GM23338 (cell line): ENCODE results near the gene TRDN. TPM values are rescaled to one million over a fixed set of nuclear protein-coding genes. Genes with fewer than 3 reads are reported as not detected.

Source experiments
- ATAC-seq: fragments of 200-7000 bp; cut with Tn5 transposase; 3 replicates; pipeline ENCODE4 v1.9.1; 2020
- DNase-seq: peaks from one replicate; pipeline ENCODE4 v3.0.0-alpha.2; 2015; ENCODE audit warnings: low spot score
- H2AFZ ChIP-seq: fragments of 200-600 bp; sonication (generic); 2 replicates; pipeline ENCODE4 v1.8.0; 2016; ENCODE audit warnings: antibody characterized with exemption, mild to moderate bottlenecking, moderate library complexity
- H3F3A ChIP-seq: fragments of 200-600 bp; sonication (generic); replicated peaks from 2 replicates; pipeline ENCODE4 v1.8.0; 2017; ENCODE audit warnings: antibody characterized with exemption, mixed run types, low read depth
- H3K27ac ChIP-seq: fragments of 200-600 bp; sonication (generic); 2 replicates; pipeline ENCODE4 v1.6.1; 2016; ENCODE audit warnings: low read depth
- H3K27me3 ChIP-seq: fragments of 200-600 bp; sonication (generic); 2 replicates; pipeline ENCODE4 v1.8.0; 2016; ENCODE audit warnings: mild to moderate bottlenecking, mixed run types, moderate library complexity; ENCODE audit not compliant: insufficient read depth
- H3K36me3 ChIP-seq: fragments of 200-600 bp; sonication (generic); 2 replicates; pipeline ENCODE4 v1.8.0; 2016; ENCODE audit warnings: mild to moderate bottlenecking; ENCODE audit not compliant: insufficient read depth
- H3K4me1 ChIP-seq: fragments of 200-600 bp; sonication (generic); 2 replicates; pipeline ENCODE4 v1.8.0; 2016; ENCODE audit warnings: mild to moderate bottlenecking, moderate library complexity; ENCODE audit not compliant: insufficient read depth
- H3K4me2 ChIP-seq: fragments of 200-600 bp; sonication (generic); 2 replicates; pipeline ENCODE4 v1.7.1; 2017; ENCODE audit warnings: mixed run types
- H3K4me3 ChIP-seq: fragments of 200-600 bp; sonication (generic); 2 replicates; pipeline ENCODE4 v1.6.1; 2016; ENCODE audit warnings: mixed run types
- H3K79me2 ChIP-seq: fragments of 200-600 bp; sonication (generic); replicated peaks from 2 replicates; pipeline ENCODE4 v1.8.0; 2017; ENCODE audit warnings: mild to moderate bottlenecking; ENCODE audit not compliant: insufficient read depth
- H3K9me2 ChIP-seq: fragments of 200-600 bp; sonication (generic); 2 replicates; pipeline ENCODE4 v1.8.0; 2017; ENCODE audit not compliant: insufficient read depth
- H4K20me1 ChIP-seq: fragments of 200-600 bp; sonication (generic); replicated peaks from 2 replicates; pipeline ENCODE4 v1.8.0; 2017; ENCODE audit warnings: mild to moderate bottlenecking; ENCODE audit not compliant: insufficient read depth
- H3K27ac Mint-ChIP-seq: 2 replicates; pipeline ENCODE4 v1.8.0; 2020; ENCODE audit warnings: inconsistent platforms, mild to moderate bottlenecking, moderate library complexity, mixed read lengths
- H3K27me3 Mint-ChIP-seq: 3 replicates; pipeline ENCODE4 v1.8.0; 2022; ENCODE audit warnings: low read depth, mild to moderate bottlenecking, moderate library complexity, mixed read lengths, inconsistent platforms; ENCODE audit not compliant: insufficient read depth, poor library complexity
- H3K36me3 Mint-ChIP-seq: 3 replicates; pipeline ENCODE4 v1.8.0; 2021; ENCODE audit warnings: low read depth, mild to moderate bottlenecking, inconsistent platforms, moderate library complexity, mixed read lengths
- H3K4me1 Mint-ChIP-seq: 3 replicates; pipeline ENCODE4 v1.8.0; 2020; ENCODE audit warnings: mild to moderate bottlenecking, inconsistent platforms, mixed read lengths
- H3K4me3 Mint-ChIP-seq: 3 replicates; pipeline ENCODE4 v1.8.0; 2021; ENCODE audit warnings: moderate library complexity, mild to moderate bottlenecking, inconsistent platforms, mixed read lengths
- H3K9me3 Mint-ChIP-seq: 3 replicates; pipeline ENCODE4 v1.8.0; 2020; ENCODE audit warnings: moderate library complexity, mild to moderate bottlenecking, inconsistent platforms, mixed read lengths
- CREB1 ChIP-seq: fragments of 250-450 bp; sonication (Bioruptor Pico); IDR thresholded peaks from 2 replicates; pipeline ENCODE4 v1.5.0; 2020; ENCODE audit warnings: low read depth, mild to moderate bottlenecking, moderate library complexity
- EZH2 ChIP-seq: fragments of 200-600 bp; sonication (generic); IDR thresholded peaks from one replicate; pipeline ENCODE4 v1.8.0; 2017; ENCODE audit warnings: antibody characterized with exemption, mild to moderate bottlenecking, low read depth; ENCODE audit not compliant: unreplicated experiment
- EZH2phosphoT487 ChIP-seq: fragments of 200-600 bp; sonication (generic); IDR thresholded peaks from one replicate; pipeline ENCODE4 v1.8.1; 2018; ENCODE audit warnings: antibody characterized with exemption; ENCODE audit not compliant: unreplicated experiment
- JUNB ChIP-seq: IDR thresholded peaks from one replicate; pipeline ENCODE4 v1.6.1; 2016; ENCODE audit warnings: antibody characterized with exemption; ENCODE audit not compliant: unreplicated experiment
- NANOG ChIP-seq: IDR thresholded peaks from 2 replicates; pipeline ENCODE4 v1.6.1; 2016; ENCODE audit warnings: antibody characterized with exemption, borderline replicate concordance
- POLR2AphosphoS5 ChIP-seq: IDR thresholded peaks from 2 replicates; pipeline ENCODE4 v1.6.1; 2016; ENCODE audit warnings: antibody characterized with exemption, low read depth
- STAT1 ChIP-seq: IDR thresholded peaks from one replicate; pipeline ENCODE4 v1.6.1; 2016; ENCODE audit warnings: antibody characterized with exemption; ENCODE audit not compliant: unreplicated experiment
- ZNF114 ChIP-seq: fragments of 250-450 bp; sonication (Bioruptor Pico); IDR thresholded peaks from 2 replicates; pipeline ENCODE4 v1.5.0; 2020; ENCODE audit warnings: mild to moderate bottlenecking, moderate library complexity
- ZNF331 ChIP-seq: fragments of 250-450 bp; sonication (Bioruptor Pico); IDR thresholded peaks from 2 replicates; pipeline ENCODE4 v1.5.0; 2020; ENCODE audit warnings: low read depth, mild to moderate bottlenecking, moderate library complexity
- polyA plus RNA-seq: library from polyadenylated mRNA; unstranded; fragments of >200 nt; fragmentation: Nextera tagmentation; extraction: Ambion mirVana; gene quantifications from 2 replicates; pipeline ENCODE4 v1.2.1, GENCODE V29; 2016
- total RNA-seq: library from RNA; depleted of rRNA; stranded (reverse); fragments of >200 nt; shearing (Covaris generic); gene quantifications from 2 replicates; pipeline ENCODE4 v1.2.3, GENCODE V29; 2014
- TF ChIP-seq, protein P1 (sequence below): IDR thresholded peaks from 2 replicates; pipeline ENCODE4 v1.6.1; 2016; ENCODE audit warnings: antibody characterized with exemption
- TF ChIP-seq, protein P2 (sequence below): IDR thresholded peaks from one replicate; pipeline ENCODE4 v1.6.1; 2018; ENCODE audit warnings: antibody characterized with exemption; ENCODE audit not compliant: unreplicated experiment
- TF ChIP-seq, protein P3 (sequence below): fragments of 250-450 bp; sonication (Bioruptor Pico); IDR thresholded peaks from 2 replicates; pipeline ENCODE4 v1.5.0; 2020; ENCODE audit warnings: mild to moderate bottlenecking, moderate library complexity

Gene TRDN
- total and polyA plus RNA-seq, 2 experiments from 2014 or later, result 35.5 to 137 TPM

DNA sequence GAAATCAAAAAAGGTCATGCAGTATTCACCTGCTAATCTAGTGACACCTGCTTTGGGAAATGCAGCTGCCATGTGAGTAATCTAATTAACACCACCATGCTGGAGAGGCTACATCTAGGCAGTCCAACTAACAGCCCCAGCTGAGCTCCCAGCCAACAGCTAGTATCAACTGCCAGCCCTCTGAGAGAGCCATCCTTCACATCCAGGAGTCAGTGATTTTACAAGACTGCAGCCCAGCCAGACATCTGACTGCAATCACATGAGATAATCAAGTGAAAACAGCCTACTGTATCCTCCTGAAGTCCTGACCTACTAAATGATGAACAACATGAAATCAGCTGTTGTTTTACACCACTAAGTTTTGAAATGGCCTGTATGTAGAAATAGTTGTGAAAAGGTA, 298.4 kb downstream of the TRDN start (continued):
- TF ChIP-seq CREB1 (CRISPR knock-in tag), result no peak
- TF ChIP-seq ZNF331 (CRISPR knock-in tag), result no peak
- TF ChIP-seq EZH2, result no peak
- TF ChIP-seq, protein P1, sequence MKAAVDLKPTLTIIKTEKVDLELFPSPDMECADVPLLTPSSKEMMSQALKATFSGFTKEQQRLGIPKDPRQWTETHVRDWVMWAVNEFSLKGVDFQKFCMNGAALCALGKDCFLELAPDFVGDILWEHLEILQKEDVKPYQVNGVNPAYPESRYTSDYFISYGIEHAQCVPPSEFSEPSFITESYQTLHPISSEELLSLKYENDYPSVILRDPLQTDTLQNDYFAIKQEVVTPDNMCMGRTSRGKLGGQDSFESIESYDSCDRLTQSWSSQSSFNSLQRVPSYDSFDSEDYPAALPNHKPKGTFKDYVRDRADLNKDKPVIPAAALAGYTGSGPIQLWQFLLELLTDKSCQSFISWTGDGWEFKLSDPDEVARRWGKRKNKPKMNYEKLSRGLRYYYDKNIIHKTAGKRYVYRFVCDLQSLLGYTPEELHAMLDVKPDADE, result no peak
- no peak for TF ChIP-seq NANOG
- no peak for TF ChIP-seq POLR2AphosphoS5

DNA sequence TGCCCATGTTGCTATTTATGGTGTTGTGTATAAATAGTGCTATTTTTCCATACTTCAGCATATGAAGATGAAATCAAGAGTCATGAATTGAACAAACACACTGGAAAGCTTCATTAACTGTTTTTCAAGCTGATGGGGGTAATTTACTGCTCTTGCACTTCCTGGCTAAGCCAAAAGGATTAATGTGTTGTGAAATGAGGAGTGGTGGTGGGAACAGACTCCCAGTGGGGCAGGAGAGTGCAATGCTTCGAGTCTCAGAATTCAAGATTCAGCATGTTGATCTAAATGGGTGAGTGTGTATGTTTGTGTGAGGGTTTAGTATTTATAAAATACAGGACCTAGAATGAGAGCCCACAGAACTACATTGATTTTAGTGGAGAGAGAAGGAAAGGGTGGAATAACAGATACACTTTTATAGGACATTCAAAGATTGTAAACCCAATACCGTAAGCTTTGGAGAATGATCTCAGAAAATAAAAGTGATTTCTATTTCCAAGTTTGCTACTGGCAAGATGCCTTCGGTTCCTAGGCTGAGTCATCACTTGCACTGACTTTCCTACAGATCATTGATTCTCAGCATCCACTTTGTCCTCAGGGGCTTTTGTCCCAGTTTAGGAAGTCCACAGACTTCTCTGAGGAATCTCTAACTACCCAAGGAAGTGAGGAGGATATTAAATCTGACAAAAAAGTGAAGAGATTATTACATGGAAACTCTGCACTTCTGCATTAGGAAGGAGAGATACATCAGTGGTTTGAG, 303.6 kb downstream of the TRDN start:
- no peaks in the 10 kb centered on the region for H3K36me3 ChIP-seq
- peak overlapping the region; percentile 21; the same call in 1 of the 2 replicates for H2AFZ ChIP-seq
- Mint-ChIP-seq H3K4me1 (no peaks in the 10 kb centered on the region), H3K27ac (no peak overlapping the region), H3K27me3 (no peaks in the 10 kb centered on the region), H3K36me3 (no peaks in the 10 kb centered on the region), H3K9me3 (no peaks in the 10 kb centered on the region), H3K4me3 (no peak overlapping the region)
- no peak overlapping the region for H3K4me2 ChIP-seq
- no peak overlapping the region for H3K27ac ChIP-seq
- H3K4me3 ChIP-seq, result no peak overlapping the region
- H4K20me1 ChIP-seq, result no peaks in the 10 kb centered on the region
- ATAC-seq (no peak), DNase-seq (no peak)
- H3K4me1 ChIP-seq, result no peaks in the 10 kb centered on the region
- no peaks in the 10 kb centered on the region for H3K9me2 ChIP-seq
- H3K79me2 ChIP-seq, result no peaks in the 10 kb centered on the region
- H3F3A ChIP-seq, result no peaks in the 10 kb centered on the region
- H3K27me3 ChIP-seq, result no peaks in the 10 kb centered on the region
- TF ChIP-seq CREB1 (CRISPR knock-in tag), result no peak
- no peak for TF ChIP-seq EZH2phosphoT487
- no peak for TF ChIP-seq ZNF331 (CRISPR knock-in tag)
- TF ChIP-seq, protein P2, sequence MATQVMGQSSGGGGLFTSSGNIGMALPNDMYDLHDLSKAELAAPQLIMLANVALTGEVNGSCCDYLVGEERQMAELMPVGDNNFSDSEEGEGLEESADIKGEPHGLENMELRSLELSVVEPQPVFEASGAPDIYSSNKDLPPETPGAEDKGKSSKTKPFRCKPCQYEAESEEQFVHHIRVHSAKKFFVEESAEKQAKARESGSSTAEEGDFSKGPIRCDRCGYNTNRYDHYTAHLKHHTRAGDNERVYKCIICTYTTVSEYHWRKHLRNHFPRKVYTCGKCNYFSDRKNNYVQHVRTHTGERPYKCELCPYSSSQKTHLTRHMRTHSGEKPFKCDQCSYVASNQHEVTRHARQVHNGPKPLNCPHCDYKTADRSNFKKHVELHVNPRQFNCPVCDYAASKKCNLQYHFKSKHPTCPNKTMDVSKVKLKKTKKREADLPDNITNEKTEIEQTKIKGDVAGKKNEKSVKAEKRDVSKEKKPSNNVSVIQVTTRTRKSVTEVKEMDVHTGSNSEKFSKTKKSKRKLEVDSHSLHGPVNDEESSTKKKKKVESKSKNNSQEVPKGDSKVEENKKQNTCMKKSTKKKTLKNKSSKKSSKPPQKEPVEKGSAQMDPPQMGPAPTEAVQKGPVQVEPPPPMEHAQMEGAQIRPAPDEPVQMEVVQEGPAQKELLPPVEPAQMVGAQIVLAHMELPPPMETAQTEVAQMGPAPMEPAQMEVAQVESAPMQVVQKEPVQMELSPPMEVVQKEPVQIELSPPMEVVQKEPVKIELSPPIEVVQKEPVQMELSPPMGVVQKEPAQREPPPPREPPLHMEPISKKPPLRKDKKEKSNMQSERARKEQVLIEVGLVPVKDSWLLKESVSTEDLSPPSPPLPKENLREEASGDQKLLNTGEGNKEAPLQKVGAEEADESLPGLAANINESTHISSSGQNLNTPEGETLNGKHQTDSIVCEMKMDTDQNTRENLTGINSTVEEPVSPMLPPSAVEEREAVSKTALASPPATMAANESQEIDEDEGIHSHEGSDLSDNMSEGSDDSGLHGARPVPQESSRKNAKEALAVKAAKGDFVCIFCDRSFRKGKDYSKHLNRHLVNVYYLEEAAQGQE, result no peak
- no peak for TF ChIP-seq STAT1
- TF ChIP-seq, protein P1, result no peak
- no peak for TF ChIP-seq EZH2
- TF ChIP-seq ZNF114, result no peak
- TF ChIP-seq, protein P3, sequence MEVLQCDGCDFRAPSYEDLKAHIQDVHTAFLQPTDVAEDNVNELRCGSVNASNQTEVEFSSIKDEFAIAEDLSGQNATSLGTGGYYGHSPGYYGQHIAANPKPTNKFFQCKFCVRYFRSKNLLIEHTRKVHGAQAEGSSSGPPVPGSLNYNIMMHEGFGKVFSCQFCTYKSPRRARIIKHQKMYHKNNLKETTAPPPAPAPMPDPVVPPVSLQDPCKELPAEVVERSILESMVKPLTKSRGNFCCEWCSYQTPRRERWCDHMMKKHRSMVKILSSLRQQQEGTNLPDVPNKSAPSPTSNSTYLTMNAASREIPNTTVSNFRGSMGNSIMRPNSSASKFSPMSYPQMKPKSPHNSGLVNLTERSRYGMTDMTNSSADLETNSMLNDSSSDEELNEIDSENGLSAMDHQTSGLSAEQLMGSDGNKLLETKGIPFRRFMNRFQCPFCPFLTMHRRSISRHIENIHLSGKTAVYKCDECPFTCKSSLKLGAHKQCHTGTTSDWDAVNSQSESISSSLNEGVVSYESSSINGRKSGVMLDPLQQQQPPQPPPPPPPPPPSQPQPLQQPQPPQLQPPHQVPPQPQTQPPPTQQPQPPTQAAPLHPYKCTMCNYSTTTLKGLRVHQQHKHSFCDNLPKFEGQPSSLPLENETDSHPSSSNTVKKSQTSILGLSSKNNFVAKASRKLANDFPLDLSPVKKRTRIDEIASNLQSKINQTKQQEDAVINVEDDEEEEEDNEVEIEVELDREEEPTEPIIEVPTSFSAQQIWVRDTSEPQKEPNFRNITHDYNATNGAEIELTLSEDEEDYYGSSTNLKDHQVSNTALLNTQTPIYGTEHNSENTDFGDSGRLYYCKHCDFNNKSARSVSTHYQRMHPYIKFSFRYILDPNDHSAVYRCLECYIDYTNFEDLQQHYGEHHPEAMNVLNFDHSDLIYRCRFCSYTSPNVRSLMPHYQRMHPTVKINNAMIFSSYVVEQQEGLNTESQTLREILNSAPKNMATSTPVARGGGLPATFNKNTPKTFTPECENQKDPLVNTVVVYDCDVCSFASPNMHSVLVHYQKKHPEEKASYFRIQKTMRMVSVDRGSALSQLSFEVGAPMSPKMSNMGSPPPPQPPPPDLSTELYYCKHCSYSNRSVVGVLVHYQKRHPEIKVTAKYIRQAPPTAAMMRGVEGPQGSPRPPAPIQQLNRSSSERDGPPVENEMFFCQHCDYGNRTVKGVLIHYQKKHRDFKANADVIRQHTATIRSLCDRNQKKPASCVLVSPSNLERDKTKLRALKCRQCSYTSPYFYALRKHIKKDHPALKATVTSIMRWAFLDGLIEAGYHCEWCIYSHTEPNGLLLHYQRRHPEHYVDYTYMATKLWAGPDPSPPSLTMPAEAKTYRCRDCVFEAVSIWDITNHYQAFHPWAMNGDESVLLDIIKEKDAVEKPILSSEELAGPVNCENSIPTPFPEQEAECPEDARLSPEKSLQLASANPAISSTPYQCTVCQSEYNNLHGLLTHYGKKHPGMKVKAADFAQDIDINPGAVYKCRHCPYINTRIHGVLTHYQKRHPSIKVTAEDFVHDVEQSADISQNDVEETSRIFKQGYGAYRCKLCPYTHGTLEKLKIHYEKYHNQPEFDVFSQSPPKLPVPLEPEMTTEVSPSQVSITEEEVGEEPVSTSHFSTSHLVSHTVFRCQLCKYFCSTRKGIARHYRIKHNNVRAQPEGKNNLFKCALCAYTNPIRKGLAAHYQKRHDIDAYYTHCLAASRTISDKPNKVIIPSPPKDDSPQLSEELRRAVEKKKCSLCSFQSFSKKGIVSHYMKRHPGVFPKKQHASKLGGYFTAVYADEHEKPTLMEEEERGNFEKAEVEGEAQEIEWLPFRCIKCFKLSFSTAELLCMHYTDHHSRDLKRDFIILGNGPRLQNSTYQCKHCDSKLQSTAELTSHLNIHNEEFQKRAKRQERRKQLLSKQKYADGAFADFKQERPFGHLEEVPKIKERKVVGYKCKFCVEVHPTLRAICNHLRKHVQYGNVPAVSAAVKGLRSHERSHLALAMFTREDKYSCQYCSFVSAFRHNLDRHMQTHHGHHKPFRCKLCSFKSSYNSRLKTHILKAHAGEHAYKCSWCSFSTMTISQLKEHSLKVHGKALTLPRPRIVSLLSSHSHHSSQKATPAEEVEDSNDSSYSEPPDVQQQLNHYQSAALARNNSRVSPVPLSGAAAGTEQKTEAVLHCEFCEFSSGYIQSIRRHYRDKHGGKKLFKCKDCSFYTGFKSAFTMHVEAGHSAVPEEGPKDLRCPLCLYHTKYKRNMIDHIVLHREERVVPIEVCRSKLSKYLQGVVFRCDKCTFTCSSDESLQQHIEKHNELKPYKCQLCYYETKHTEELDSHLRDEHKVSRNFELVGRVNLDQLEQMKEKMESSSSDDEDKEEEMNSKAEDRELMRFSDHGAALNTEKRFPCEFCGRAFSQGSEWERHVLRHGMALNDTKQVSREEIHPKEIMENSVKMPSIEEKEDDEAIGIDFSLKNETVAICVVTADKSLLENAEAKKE (CRISPR knock-in tag), result no peak
- TF ChIP-seq JUNB, result no peak
